ENCODE data around the gene SPRED1.

SPRED1 gene

GRCh38 chr15:38373016-38373415 is 120.4 kb downstream of the SPRED1 start:
- H3K4me3 ChIP-seq (ENCODE audit: low read depth, low read length), result no peak overlapping the region
- TF ChIP-seq CTCF (IDR thresholded peaks at IDR 0.05; ENCODE audit: low read depth, low read length), result no peak
- DNase-seq (ENCODE audit: low read depth, low spot score), result no peak
- in situ Hi-C loops (cut with HindIII; ENCODE audit: low sequenced_read_pairs), result no loop called here

GRCh38 chr15:38374029-38374428 is 121.4 kb downstream of the SPRED1 start:
- no peak overlapping the region for H3K4me3 ChIP-seq (ENCODE audit: low read depth, low read length)
- no peak for TF ChIP-seq CTCF (IDR thresholded peaks at IDR 0.05; ENCODE audit: low read depth, low read length)
- in situ Hi-C loops (cut with HindIII; ENCODE audit: low sequenced_read_pairs), result no loop called here
- no peak for DNase-seq (ENCODE audit: low read depth, low spot score)

GRCh38 chr15:38374556-38374955 is 121.9 kb downstream of the SPRED1 start:
- in situ Hi-C loops (cut with HindIII; ENCODE audit: low sequenced_read_pairs), result no loop called here
- no peak overlapping the region for H3K4me3 ChIP-seq (ENCODE audit: low read depth, low read length)
- no peak for TF ChIP-seq CTCF (IDR thresholded peaks at IDR 0.05; ENCODE audit: low read depth, low read length)
- no peak for DNase-seq (ENCODE audit: low read depth, low spot score)

- TF ChIP-seq CTCF (IDR thresholded peaks at IDR 0.05; ENCODE audit: low read depth, low read length), result no peak
- no peak overlapping the region for H3K4me3 ChIP-seq (ENCODE audit: low read depth, low read length)
- DNase-seq (ENCODE audit: low read depth, low spot score), result no peak
- in situ Hi-C loops (cut with HindIII; ENCODE audit: low sequenced_read_pairs), result no loop called here
Observed at GRCh38 chr15:38376081-38376480, 123.4 kb downstream of the SPRED1 start.

GRCh38 chr15:38377636-38378035 is 125.0 kb downstream of the SPRED1 start:
- H3K4me3 ChIP-seq (ENCODE audit: low read depth, low read length), result no peak overlapping the region
- TF ChIP-seq CTCF (IDR thresholded peaks at IDR 0.05; ENCODE audit: low read depth, low read length), result no peak
- in situ Hi-C loops (cut with HindIII; ENCODE audit: low sequenced_read_pairs), result no loop called here
- no peak for DNase-seq (ENCODE audit: low read depth, low spot score)

- no peak overlapping the region for H3K4me3 ChIP-seq (ENCODE audit: low read depth, low read length)
- in situ Hi-C loops (cut with HindIII; ENCODE audit: low sequenced_read_pairs), result no loop called here
- DNase-seq (ENCODE audit: low read depth, low spot score), result no peak
- no peak for TF ChIP-seq CTCF (IDR thresholded peaks at IDR 0.05; ENCODE audit: low read depth, low read length)
Observed at GRCh38 chr15:38378161-38378560, 125.5 kb downstream of the SPRED1 start.

Measured in astrocyte of the spinal cord (primary cell).